B cell (primary cell): ENCODE measurements around the gene PGBD2. TPM values are rescaled to one million over a fixed set of nuclear protein-coding genes. Genes with fewer than 3 reads are reported as not detected.

ENCODE experiments used
- ATAC-seq: fragments of 200-7000 bp; cut with Tn5 transposase; one replicate; pipeline ENCODE4 v1.10.0; 2021; ENCODE audit warnings: low read depth, mild to moderate bottlenecking, moderate number of reproducible peaks, moderate library complexity
- CTCF ChIA-PET: fragments of 350-600 bp; sonication (Branson Sonifier 250); formaldehyde crosslinking; loops from one replicate; lab custom pipeline; 2021; ENCODE audit warnings: antibody characterized with exemption, inconsistent platforms; lab: Charles Lee
- POLR2A ChIA-PET: fragments of 350-600 bp; sonication (Branson Sonifier 250); formaldehyde crosslinking; loops from one replicate; lab custom pipeline; 2021; ENCODE audit warnings: antibody characterized with exemption; lab: Charles Lee
- DNase-seq: peaks from one replicate; pipeline ENCODE4 v3.0.0; 2013
- H2AFZ ChIP-seq: 2 replicates; pipeline ENCODE4 v1.6.1; 2012; ENCODE audit warnings: mild to moderate bottlenecking, low read depth, low read length; ENCODE audit not compliant: insufficient read depth, poor library complexity, severe bottlenecking
- H3K27ac ChIP-seq, 2 donors: 1 replicate in 1 of 2; 2 replicates in 1 of 2; pipeline ENCODE4 v1.5.1; 2012 to 2013; ENCODE audit warnings: low read length in 2 of 2, mild to moderate bottlenecking in 2 of 2, moderate library complexity in 1 of 2
- H3K27me3 ChIP-seq, 4 experiments: fragments of 200-600 bp in 1 of 4; sonication (generic) in 1 of 4; replicated peaks in 1 of 4; 1 replicate in 2 of 4; 2 replicates in 2 of 4; pipeline versions ENCODE4 v1.6.1 to v1.7.0; 2013 to 2016; ENCODE audit warnings: low read length in 3 of 4, mild to moderate bottlenecking in 2 of 4, mixed read lengths in 1 of 4, moderate library complexity in 1 of 4; ENCODE audit not compliant: insufficient read depth in 4 of 4, control insufficient read depth in 3 of 4; ENCODE audit errors: control extremely low read depth in 1 of 4
- H3K36me3 ChIP-seq, 2 experiments: replicated peaks in 1 of 2; 1 replicate in 1 of 2; 2 replicates in 1 of 2; pipeline versions ENCODE4 v1.6.1 to v1.7.1; 2013; ENCODE audit warnings: low read length in 1 of 2; ENCODE audit not compliant: insufficient read depth in 2 of 2, control insufficient read depth in 1 of 2; ENCODE audit errors: control extremely low read depth in 1 of 2, extremely low read depth in 1 of 2
- H3K4me1 ChIP-seq, 2 donors: fragments of 200-600 bp in 1 of 2; sonication (generic) in 1 of 2; 1 replicate in 1 of 2; 2 replicates in 1 of 2; pipeline versions ENCODE4 v1.5.1 to v1.6.1; 2013 to 2017; ENCODE audit warnings: low read length in 2 of 2; ENCODE audit not compliant: control insufficient read depth in 2 of 2, insufficient read depth in 2 of 2
- H3K4me2 ChIP-seq: replicated peaks from 2 replicates; pipeline ENCODE3; 2012; ENCODE audit warnings: mild to moderate bottlenecking, low read depth, low read length; ENCODE audit not compliant: poor library complexity, severe bottlenecking
- H3K4me3 ChIP-seq, 5 experiments: fragments of 200-600 bp in 1 of 5; sonication (generic) in 1 of 5; 1 replicate in 3 of 5; 2 replicates in 2 of 5; pipeline versions ENCODE4 v1.5.1 to v1.7.0; 2011 to 2016; ENCODE audit warnings: low read length in 4 of 5, mild to moderate bottlenecking in 4 of 5, low read depth in 2 of 5, control low read depth in 1 of 5, moderate library complexity in 1 of 5; ENCODE audit not compliant: insufficient read depth in 1 of 5; ENCODE audit errors: control extremely low read depth in 1 of 5, extremely low read depth in 1 of 5
- H3K79me2 ChIP-seq: fragments of 200-600 bp; sonication (generic); one replicate; pipeline ENCODE4 v1.6.0; 2016; ENCODE audit warnings: low read length; ENCODE audit not compliant: control insufficient read depth, insufficient read depth
- H3K9ac ChIP-seq: fragments of 200-600 bp; sonication (generic); 2 replicates; pipeline ENCODE4 v1.6.1; 2017; ENCODE audit warnings: mild to moderate bottlenecking, low read length, moderate library complexity
- H3K9me3 ChIP-seq, 3 donors: one replicate each; pipeline versions ENCODE4 v1.6.1 to v1.7.1; 2013; ENCODE audit warnings: low read length in 2 of 3; ENCODE audit not compliant: control insufficient read depth in 2 of 3, insufficient read depth in 1 of 3; ENCODE audit errors: control extremely low read depth in 1 of 3
- H4K20me1 ChIP-seq: 2 replicates; pipeline ENCODE4 v1.6.0; 2012; ENCODE audit warnings: mild to moderate bottlenecking, low read length; ENCODE audit not compliant: insufficient read depth, control insufficient read depth, poor library complexity, severe bottlenecking
- H3K27ac Mint-ChIP-seq: one replicate; pipeline ENCODE4 v1.8.0; 2021; ENCODE audit warnings: mixed read lengths
- H3K27me3 Mint-ChIP-seq: one replicate; pipeline ENCODE4 v1.8.0; 2021; ENCODE audit warnings: mixed read lengths
- H3K4me1 Mint-ChIP-seq: one replicate; pipeline ENCODE4 v1.8.0; 2021; ENCODE audit warnings: mixed read lengths
- H3K4me3 Mint-ChIP-seq: one replicate; pipeline ENCODE4 v1.8.0; 2021; ENCODE audit warnings: mixed read lengths
- H3K9me3 Mint-ChIP-seq: one replicate; pipeline ENCODE4 v1.8.0; 2022; ENCODE audit warnings: mixed read lengths; ENCODE audit not compliant: insufficient read depth
- EZH2 ChIP-seq: IDR thresholded peaks from 2 replicates; pipeline ENCODE4 v1.6.1; 2012; ENCODE audit warnings: borderline replicate concordance, low read depth, mild to moderate bottlenecking, moderate library complexity, low read length; ENCODE audit not compliant: insufficient read depth, poor library complexity, severe bottlenecking
- WGBS: methylation state at CpG from one replicate; pipeline ENCODE4 v1.1.5; 2013; ENCODE audit warnings: missing lambda C conversion rate; ENCODE audit not compliant: insufficient coverage; 5-methylcytosine and 5-hydroxymethylcytosine counted together
- intact Hi-C: fragments of 100-400 bp; cut with micrococcal nuclease; formaldehyde crosslinking; loops from one replicate; pipeline ENCODE4 v1.10.0; 2022
- polyA minus RNA-seq: library from RNA; depleted of rRNA, polyadenylated mRNA; stranded (reverse); fragments of >200 nt; gene quantifications from 2 replicates; pipeline ENCODE4 v1.2.3, GENCODE V29; 2012
- polyA plus RNA-seq: library from polyadenylated mRNA; depleted of rRNA; stranded (reverse); fragments of >200 nt; gene quantifications from 2 replicates; pipeline ENCODE4 v1.2.3, GENCODE V29; 2012
- total RNA-seq, 2 donors: library from RNA; stranded (reverse); fragments of 120-200 nt in 1 of 2; gene quantifications; 1 replicate in 1 of 2; 2 replicates in 1 of 2; pipeline versions ENCODE4 v1.2.3 to v1.2.4, GENCODE V29; 2013 to 2022
- TF ChIP-seq, protein P1 (sequence below): fragments of 200-600 bp; IDR thresholded peaks from one replicate; pipeline ENCODE4 v1.8.0; 2022; ENCODE audit warnings: antibody characterized with exemption, mild to moderate bottlenecking

Gene PGBD2, protein sequence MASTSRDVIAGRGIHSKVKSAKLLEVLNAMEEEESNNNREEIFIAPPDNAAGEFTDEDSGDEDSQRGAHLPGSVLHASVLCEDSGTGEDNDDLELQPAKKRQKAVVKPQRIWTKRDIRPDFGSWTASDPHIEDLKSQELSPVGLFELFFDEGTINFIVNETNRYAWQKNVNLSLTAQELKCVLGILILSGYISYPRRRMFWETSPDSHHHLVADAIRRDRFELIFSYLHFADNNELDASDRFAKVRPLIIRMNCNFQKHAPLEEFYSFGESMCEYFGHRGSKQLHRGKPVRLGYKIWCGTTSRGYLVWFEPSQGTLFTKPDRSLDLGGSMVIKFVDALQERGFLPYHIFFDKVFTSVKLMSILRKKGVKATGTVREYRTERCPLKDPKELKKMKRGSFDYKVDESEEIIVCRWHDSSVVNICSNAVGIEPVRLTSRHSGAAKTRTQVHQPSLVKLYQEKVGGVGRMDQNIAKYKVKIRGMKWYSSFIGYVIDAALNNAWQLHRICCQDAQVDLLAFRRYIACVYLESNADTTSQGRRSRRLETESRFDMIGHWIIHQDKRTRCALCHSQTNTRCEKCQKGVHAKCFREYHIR
- total RNA-seq (27.7 and 29.2 TPM in 2 replicates), polyA plus RNA-seq (13.3 and 14.3 TPM in 2 replicates), polyA minus RNA-seq (20.8 and 21.0 TPM in 2 replicates)
- total RNA-seq (2013), result 24.1 TPM

DNA sequence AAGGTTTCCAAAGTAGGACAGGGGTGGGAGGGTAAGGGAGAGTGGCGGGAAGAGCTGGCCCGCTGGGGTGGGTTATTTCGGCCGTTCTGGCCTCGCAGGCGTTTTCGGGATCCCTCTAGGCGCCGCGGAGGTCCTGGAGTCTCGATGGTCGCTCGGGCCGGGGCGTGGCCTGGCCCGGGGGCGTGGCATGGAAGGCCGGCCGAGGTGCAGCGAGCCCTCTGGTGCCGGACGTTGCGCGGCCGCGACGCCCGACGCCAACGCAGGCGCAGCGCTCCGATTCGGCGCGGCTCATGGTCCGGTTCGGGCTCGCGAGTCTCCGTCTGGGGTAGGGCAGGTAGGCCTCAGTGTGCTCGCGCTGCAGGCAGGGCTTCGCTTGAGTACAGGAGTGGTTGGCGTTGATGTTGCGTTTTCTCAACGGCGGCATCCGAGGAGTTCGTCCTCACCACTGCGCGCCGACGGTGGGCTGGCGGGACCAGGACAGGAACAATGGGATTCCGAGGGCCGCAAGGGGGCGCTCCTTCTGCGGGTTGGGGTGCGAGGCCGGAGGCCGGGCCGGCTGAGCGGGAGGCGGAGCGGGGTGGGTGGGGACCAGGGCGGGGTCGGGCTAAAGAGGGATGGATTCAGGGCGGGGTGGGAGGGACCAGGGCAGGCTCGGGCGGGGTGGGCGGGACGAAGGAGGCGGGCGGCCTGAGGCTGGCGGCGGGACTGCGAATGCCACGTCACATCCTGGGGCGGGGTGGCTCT is at the start of gene PGBD2:
Gene PGBD2, plus strand, starts transcription at position 227 of the 744 bp plus-strand sequence. CDS start 7,628 bp downstream, outside the sequence.
- CTCF ChIA-PET, result interaction anchor here (1.0 to 1.6 kb wide), 3 partner anchors 20 to 48 kb away, joined by 3 to 4 read pairs (median 3); partner anchors contain the start of gene ZNF692
- DNase-seq (peak; percentile 96), ATAC-seq (peak; percentile 84)
- POLR2A ChIA-PET, result interaction anchor here (1.1 to 2.0 kb wide), 3 partner anchors 47 to 80 kb away, joined by 7 to 13 read pairs (median 10); partner anchors contain the start of genes SH3BP5L, ZNF672 and ZNF692
- H3K27me3 ChIP-seq, result no peaks in the 10 kb centered on the region
- no peaks in the 10 kb centered on the region for H3K9me3 ChIP-seq
- Mint-ChIP-seq H3K4me1 (peaks cover 47% of the 10 kb centered on the region), H3K9me3 (no peaks in the 10 kb centered on the region), H3K27ac (peak within 1 kb of the TSS; percentile 97), H3K4me3 (peak within 1 kb of the TSS; percentile 94), H3K27me3 (no peaks in the 10 kb centered on the region)
- H2AFZ ChIP-seq, result peak within 1 kb of the TSS; percentile 99
- H3K27ac ChIP-seq, result peak within 1 kb of the TSS; percentile 78 to 94
- peak within 1 kb of the TSS; percentile 69 to 84 (median 71) for H3K4me3 ChIP-seq
- intact Hi-C loops, result loop anchor here (1.0 kb wide), 4 partner anchors 32 to 80 kb away; partner anchors contain the start of genes ZNF672 and ZNF692
- peaks cover 15 to 20% of the 10 kb centered on the region in 2 donors for H3K4me1 ChIP-seq
- peak within 1 kb of the TSS; percentile 89 for H3K9ac ChIP-seq
- no peak for TF ChIP-seq EZH2
- TF ChIP-seq, protein P1, sequence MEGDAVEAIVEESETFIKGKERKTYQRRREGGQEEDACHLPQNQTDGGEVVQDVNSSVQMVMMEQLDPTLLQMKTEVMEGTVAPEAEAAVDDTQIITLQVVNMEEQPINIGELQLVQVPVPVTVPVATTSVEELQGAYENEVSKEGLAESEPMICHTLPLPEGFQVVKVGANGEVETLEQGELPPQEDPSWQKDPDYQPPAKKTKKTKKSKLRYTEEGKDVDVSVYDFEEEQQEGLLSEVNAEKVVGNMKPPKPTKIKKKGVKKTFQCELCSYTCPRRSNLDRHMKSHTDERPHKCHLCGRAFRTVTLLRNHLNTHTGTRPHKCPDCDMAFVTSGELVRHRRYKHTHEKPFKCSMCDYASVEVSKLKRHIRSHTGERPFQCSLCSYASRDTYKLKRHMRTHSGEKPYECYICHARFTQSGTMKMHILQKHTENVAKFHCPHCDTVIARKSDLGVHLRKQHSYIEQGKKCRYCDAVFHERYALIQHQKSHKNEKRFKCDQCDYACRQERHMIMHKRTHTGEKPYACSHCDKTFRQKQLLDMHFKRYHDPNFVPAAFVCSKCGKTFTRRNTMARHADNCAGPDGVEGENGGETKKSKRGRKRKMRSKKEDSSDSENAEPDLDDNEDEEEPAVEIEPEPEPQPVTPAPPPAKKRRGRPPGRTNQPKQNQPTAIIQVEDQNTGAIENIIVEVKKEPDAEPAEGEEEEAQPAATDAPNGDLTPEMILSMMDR, result peak; percentile 66
- peaks cover 18% of the 10 kb centered on the region for H4K20me1 ChIP-seq
- H3K36me3 ChIP-seq, result no peaks in the 10 kb centered on the region
- peak within 1 kb of the TSS; percentile 88 for H3K4me2 ChIP-seq
- H3K79me2 ChIP-seq, result peaks cover 44% of the 10 kb centered on the region
- under 1% methylated on average over 65 of the region's 80 CpGs for WGBS
